Keratinocyte (primary cell): ENCODE data around the gene SIK3. TPM values are rescaled to one million over a fixed set of nuclear protein-coding genes. Genes with fewer than 3 reads are reported as not detected.

Experiments
- DNase-seq: peaks from one replicate; pipeline ENCODE4 v3.0.0-alpha.2; 2011; ENCODE audit warnings: low read depth, missing footprints, low spot score
- FAIRE-seq: peaks from 2 replicates; lab custom pipeline; 2011; peaks lifted over from hg19 to GRCh38; lab: Jason Lieb, UNC
- H2AFZ ChIP-seq: 2 replicates; pipeline ENCODE4 v1.6.0; 2012; ENCODE audit warnings: low read length, control low read depth, inconsistent platforms; ENCODE audit not compliant: control insufficient read depth
- H3K27ac ChIP-seq: 2 replicates; pipeline ENCODE4 v1.5.1; 2011; ENCODE audit warnings: low read length; ENCODE audit not compliant: control insufficient read depth, insufficient read depth
- H3K27me3 ChIP-seq: 3 replicates; pipeline ENCODE4 v1.6.0; 2011; ENCODE audit warnings: low read length; ENCODE audit not compliant: control insufficient read depth, insufficient read depth; ENCODE audit errors: extremely low read depth
- H3K36me3 ChIP-seq, 2 experiments: 2 replicates in 1 of 2; 3 replicates in 1 of 2; pipeline ENCODE4 v1.5.1; 2011; ENCODE audit warnings: low read length in 2 of 2, mild to moderate bottlenecking in 1 of 2; ENCODE audit not compliant: control insufficient read depth in 2 of 2, insufficient read depth in 2 of 2; ENCODE audit errors: extremely low read depth in 1 of 2
- H3K4me1 ChIP-seq: 3 replicates; pipeline ENCODE4 v1.5.1; 2011; ENCODE audit warnings: low read length; ENCODE audit not compliant: control insufficient read depth, insufficient read depth; ENCODE audit errors: extremely low read depth
- H3K4me2 ChIP-seq: 3 replicates; pipeline ENCODE4 v1.6.0; 2011; ENCODE audit warnings: low read depth, low read length; ENCODE audit not compliant: control insufficient read depth, insufficient read depth; ENCODE audit errors: extremely low read depth
- H3K4me3 ChIP-seq, 3 experiments: fragments of 200-600 bp in 1 of 3; sonication (generic) in 1 of 3; 2 replicates in 2 of 3; 3 replicates in 1 of 3; pipeline ENCODE4 v1.5.1; 2011 to 2016; ENCODE audit warnings: low read length in 3 of 3, mild to moderate bottlenecking in 3 of 3, control low read depth in 2 of 3, inconsistent platforms in 1 of 3, low read depth in 1 of 3, mixed read lengths in 1 of 3, mixed run types in 1 of 3, moderate library complexity in 1 of 3; ENCODE audit not compliant: control insufficient read depth in 2 of 3, insufficient read depth in 2 of 3; ENCODE audit errors: extremely low read depth in 1 of 3
- H3K79me2 ChIP-seq: 2 replicates; pipeline ENCODE4 v1.6.0; 2012; ENCODE audit warnings: low read length; ENCODE audit not compliant: control insufficient read depth, insufficient read depth
- H3K9ac ChIP-seq: 3 replicates; pipeline ENCODE4 v1.6.0; 2011; ENCODE audit warnings: low read length; ENCODE audit not compliant: control insufficient read depth, insufficient read depth; ENCODE audit errors: extremely low read depth
- H3K9me1 ChIP-seq: 3 replicates; pipeline ENCODE4 v1.6.0; 2011; ENCODE audit warnings: low read length; ENCODE audit not compliant: control insufficient read depth, insufficient read depth; ENCODE audit errors: extremely low read depth
- H3K9me3 ChIP-seq: 2 replicates; pipeline ENCODE4 v1.5.1; 2012; ENCODE audit warnings: low read depth, low read length; ENCODE audit not compliant: control insufficient read depth
- H4K20me1 ChIP-seq: 3 replicates; pipeline ENCODE4 v1.6.0; 2011; ENCODE audit warnings: low read length; ENCODE audit not compliant: control insufficient read depth, insufficient read depth; ENCODE audit errors: extremely low read depth
- CTCF ChIP-seq, 3 experiments: IDR thresholded peaks in 1 of 3; conservative IDR thresholded peaks in 1 of 3; optimal IDR thresholded peaks in 1 of 3; 2 replicates in 2 of 3; 3 replicates in 1 of 3; pipeline versions ENCODE3 to v1.5.1; 2011; ENCODE audit warnings: low read length in 3 of 3, mild to moderate bottlenecking in 3 of 3, moderate library complexity in 2 of 3, control low read depth in 1 of 3, inconsistent platforms in 1 of 3; ENCODE audit not compliant: insufficient read depth in 2 of 3; ENCODE audit errors: extremely low read depth in 1 of 3
- EZH2 ChIP-seq: IDR thresholded peaks from one replicate; pipeline ENCODE4 v1.6.1; 2012; ENCODE audit warnings: inconsistent platforms, mild to moderate bottlenecking, low read length, moderate library complexity
- dilution Hi-C: fragments of 300-500 bp; cut with MboI; formaldehyde crosslinking; loops from one replicate; pipeline ENCODE4 v1.7.0; 2020; ENCODE audit warnings: low sequenced_read_pairs; ENCODE audit not compliant: extremely low pct_ligation_motif_present
- polyA plus RNA-seq, 5 experiments: library from polyadenylated mRNA; depleted of rRNA in 3 of 5; stranded (reverse) in 3 of 5; stranded (forward) in 1 of 5; unstranded in 1 of 5; fragments of >200 nt; gene quantifications; 1 replicate in 1 of 5; 2 replicates in 3 of 5; 3 replicates in 1 of 5; pipeline versions ENCODE4 v1.2.1 to v1.2.3, GENCODE V29; 2011 to 2012; ENCODE audit warnings: missing spikeins in 2 of 5, low read depth in 1 of 5, low replicate concordance in 1 of 5

The SIK3 gene
- polyA plus RNA-seq, 1 donor (not counting 4 experiments of a cell fraction or from before 2014, with no cell fraction given): 8.2 TPM

- peaks cover 12% of the 10 kb centered on the region for H3K4me1 ChIP-seq
- no peak overlapping the region for H2AFZ ChIP-seq
- no peak overlapping the region for H3K4me2 ChIP-seq
- FAIRE-seq (no peak), DNase-seq (no peak)
- H3K79me2 ChIP-seq: peaks cover 53% of the 10 kb centered on the region
- H3K9me3 ChIP-seq: no peaks in the 10 kb centered on the region
- H3K27ac ChIP-seq: no peak overlapping the region
- dilution Hi-C loops: no loop called here
- H3K9ac ChIP-seq: no peak overlapping the region
- H3K9me1 ChIP-seq: no peaks in the 10 kb centered on the region
- no peak overlapping the region for H3K4me3 ChIP-seq
- H3K36me3 ChIP-seq: no peaks in the 10 kb centered on the region
- H3K27me3 ChIP-seq: no peaks in the 10 kb centered on the region
- H4K20me1 ChIP-seq: peaks cover 2% of the 10 kb centered on the region
- TF ChIP-seq CTCF (optimal IDR thresholded peaks at IDR 0.05 in 1 of 3, IDR thresholded peaks at IDR 0.05 in 1 of 3, conservative IDR thresholded peaks at IDR 0.05 in 1 of 3; ENCODE audit: extremely low read depth in 1 of 3, insufficient read depth in 2 of 3, low read length in 3 of 3): no peak
- no peak for TF ChIP-seq EZH2
These were observed 104.6 kb downstream of the SIK3 start for GRCh38 chr11:116993599-116993998.

- dilution Hi-C loops: no loop called here
- H3K79me2 ChIP-seq: peaks cover 48% of the 10 kb centered on the region
- FAIRE-seq (no peak), DNase-seq (no peak)
- no peaks in the 10 kb centered on the region for H3K27me3 ChIP-seq
- no peak overlapping the region for H3K4me3 ChIP-seq
- H3K36me3 ChIP-seq: no peaks in the 10 kb centered on the region
- H3K4me1 ChIP-seq: peaks cover 26% of the 10 kb centered on the region
- H3K9me1 ChIP-seq: no peaks in the 10 kb centered on the region
- H3K4me2 ChIP-seq: no peak overlapping the region
- no peak overlapping the region for H3K27ac ChIP-seq
- H3K9me3 ChIP-seq: no peaks in the 10 kb centered on the region
- TF ChIP-seq CTCF (optimal IDR thresholded peaks at IDR 0.05 in 1 of 3, IDR thresholded peaks at IDR 0.05 in 1 of 3, conservative IDR thresholded peaks at IDR 0.05 in 1 of 3; ENCODE audit: extremely low read depth in 1 of 3, insufficient read depth in 2 of 3, low read length in 3 of 3) (no peak), EZH2 (no peak)
- H4K20me1 ChIP-seq: no peaks in the 10 kb centered on the region
- no peak overlapping the region for H3K9ac ChIP-seq
- H2AFZ ChIP-seq: no peak overlapping the region
These were observed 106.7 kb downstream of the SIK3 start for GRCh38 chr11:116991491-116991890.
